H9 (cell line): ENCODE measurements around the gene TK1. TPM values are rescaled to one million over a fixed set of nuclear protein-coding genes. Genes with fewer than 3 reads are reported as not detected.

Source experiments
- DNase-seq: peaks from one replicate; pipeline ENCODE4 v3.0.0-alpha.2; 2017
- H2AFZ ChIP-seq: one replicate; pipeline ENCODE4 v1.6.1; 2013; ENCODE audit warnings: mild to moderate bottlenecking, low read length, control low read depth, moderate library complexity
- H2AK5ac ChIP-seq: 2 replicates; pipeline ENCODE4 v1.6.1; 2013; ENCODE audit warnings: low read length, control low read depth, mixed read lengths; ENCODE audit not compliant: insufficient read length
- H2BK120ac ChIP-seq: one replicate; pipeline ENCODE4 v1.6.1; 2013; ENCODE audit warnings: low read depth, mild to moderate bottlenecking, low read length, control low read depth, inconsistent platforms; ENCODE audit not compliant: poor library complexity, severe bottlenecking
- H2BK12ac ChIP-seq: 2 replicates; pipeline ENCODE4 v1.6.1; 2013; ENCODE audit warnings: low read length, control low read depth, mixed read lengths, low read depth; ENCODE audit not compliant: insufficient read length
- H2BK15ac ChIP-seq: 2 replicates; pipeline ENCODE4 v1.6.1; 2013; ENCODE audit warnings: low read depth, low read length, control low read depth
- H2BK20ac ChIP-seq: one replicate; pipeline ENCODE4 v1.6.1; 2013; ENCODE audit warnings: low read depth, mild to moderate bottlenecking, low read length, control low read depth, inconsistent platforms; ENCODE audit not compliant: poor library complexity, severe bottlenecking
- H2BK5ac ChIP-seq: 2 replicates; pipeline ENCODE4 v1.6.1; 2013; ENCODE audit warnings: low read length, control low read depth, mixed read lengths; ENCODE audit not compliant: insufficient read length
- H3K14ac ChIP-seq: 2 replicates; pipeline ENCODE4 v1.6.1; 2013; ENCODE audit warnings: low read length, control low read depth; ENCODE audit not compliant: insufficient read depth
- H3K18ac ChIP-seq: 2 replicates; pipeline ENCODE4 v1.6.1; 2013; ENCODE audit warnings: low read depth, mild to moderate bottlenecking, mixed read lengths, low read length, control low read depth; ENCODE audit not compliant: insufficient read length
- H3K23ac ChIP-seq: 2 replicates; pipeline ENCODE4 v1.6.1; 2013; ENCODE audit warnings: low read length, control low read depth, mixed read lengths, low read depth; ENCODE audit not compliant: insufficient read length
- H3K23me2 ChIP-seq: 2 replicates; pipeline ENCODE4 v1.6.1; 2013; ENCODE audit warnings: low read depth, mild to moderate bottlenecking, mixed read lengths, low read length, control low read depth; ENCODE audit not compliant: insufficient read length, poor library complexity, severe bottlenecking
- H3K27ac ChIP-seq: 2 replicates; pipeline ENCODE4 v1.5.1; 2013; ENCODE audit warnings: low read length, control low read depth, mixed read lengths, low read depth; ENCODE audit not compliant: insufficient read length
- H3K27me3 ChIP-seq: 2 replicates; pipeline ENCODE4 v1.6.1; 2013; ENCODE audit warnings: low read length, control low read depth, inconsistent platforms; ENCODE audit not compliant: insufficient read depth
- H3K4ac ChIP-seq: 2 replicates; pipeline ENCODE4 v1.6.1; 2013; ENCODE audit warnings: low read depth, mild to moderate bottlenecking, control low read depth, inconsistent platforms, low read length, moderate library complexity
- H3K4me1 ChIP-seq: 2 replicates; pipeline ENCODE4 v1.6.1; 2013; ENCODE audit warnings: low read length, control low read depth, inconsistent platforms; ENCODE audit not compliant: insufficient read depth
- H3K4me2 ChIP-seq: 2 replicates; pipeline ENCODE4 v1.6.1; 2013; ENCODE audit warnings: low read length, control low read depth, mixed read lengths; ENCODE audit not compliant: insufficient read length, insufficient read depth
- H3K56ac ChIP-seq: 2 replicates; pipeline ENCODE4 v1.6.1; 2013; ENCODE audit warnings: low read depth, mild to moderate bottlenecking, mixed read lengths, low read length, control low read depth; ENCODE audit not compliant: insufficient read length
- H3K79me1 ChIP-seq: 2 replicates; pipeline ENCODE4 v1.6.1; 2013; ENCODE audit warnings: low read depth, mild to moderate bottlenecking, moderate library complexity, low read length, control low read depth, inconsistent platforms; ENCODE audit not compliant: insufficient read depth, poor library complexity, severe bottlenecking
- H3K79me2 ChIP-seq: 2 replicates; pipeline ENCODE4 v1.6.1; 2013; ENCODE audit warnings: low read length, control low read depth, inconsistent platforms; ENCODE audit not compliant: insufficient read depth
- H3K9ac ChIP-seq: 2 replicates; pipeline ENCODE4 v1.6.1; 2013; ENCODE audit warnings: low read length, control low read depth, mixed read lengths; ENCODE audit not compliant: insufficient read length; ENCODE audit errors: extremely low read depth
- H3K9me3 ChIP-seq: one replicate; pipeline ENCODE4 v1.6.1; 2013; ENCODE audit warnings: low read depth, low read length, inconsistent platforms; ENCODE audit not compliant: control insufficient read depth
- H3T11ph ChIP-seq: one replicate; pipeline ENCODE4 v1.6.1; 2013; ENCODE audit warnings: mild to moderate bottlenecking, low read length, control low read depth, inconsistent platforms
- H4K20me1 ChIP-seq: one replicate; pipeline ENCODE4 v1.6.1; 2013; ENCODE audit not compliant: control insufficient read depth, insufficient read length, insufficient read depth
- H4K5ac ChIP-seq: 2 replicates; pipeline ENCODE4 v1.6.1; 2013; ENCODE audit warnings: low read depth, mild to moderate bottlenecking, mixed read lengths, low read length, control low read depth; ENCODE audit not compliant: insufficient read length
- H4K8ac ChIP-seq: replicated peaks from 2 replicates; pipeline ENCODE4 v1.6.1; 2013; ENCODE audit warnings: low read length, control low read depth, mixed read lengths, low read depth; ENCODE audit not compliant: insufficient read length
- H4K91ac ChIP-seq: 2 replicates; pipeline ENCODE4 v1.6.1; 2013; ENCODE audit warnings: low read depth, mild to moderate bottlenecking, moderate library complexity, mixed read lengths, low read length, control low read depth; ENCODE audit not compliant: insufficient read length
- H3K27ac Mint-ChIP-seq, 3 experiments: 2 replicates in 2 of 3; 3 replicates in 1 of 3; pipeline ENCODE4 v1.8.0; 2020 to 2021; ENCODE audit warnings: mixed read lengths in 3 of 3, mild to moderate bottlenecking in 1 of 3, moderate library complexity in 1 of 3
- H3K27me3 Mint-ChIP-seq: 2 replicates; pipeline ENCODE4 v1.8.0; 2021; ENCODE audit warnings: low read depth, mild to moderate bottlenecking, moderate library complexity, mixed read lengths
- H3K36me3 Mint-ChIP-seq, 3 experiments: 2 replicates in 2 of 3; 3 replicates in 1 of 3; pipeline ENCODE4 v1.8.0; 2020 to 2021; ENCODE audit warnings: low read depth in 3 of 3, mixed read lengths in 3 of 3; ENCODE audit not compliant: insufficient read depth in 1 of 3
- H3K4me1 Mint-ChIP-seq, 2 experiments: 2 replicates each; pipeline ENCODE4 v1.8.0; 2020; ENCODE audit warnings: mixed read lengths in 2 of 2
- H3K4me3 Mint-ChIP-seq, 2 experiments: 2 replicates in 1 of 2; 3 replicates in 1 of 2; pipeline ENCODE4 v1.8.0; 2020 to 2021; ENCODE audit warnings: mild to moderate bottlenecking in 2 of 2, mixed read lengths in 2 of 2, moderate library complexity in 1 of 2
- H3K9me3 Mint-ChIP-seq, 2 experiments: 2 replicates in 1 of 2; 3 replicates in 1 of 2; pipeline ENCODE4 v1.8.0; 2020; ENCODE audit warnings: mild to moderate bottlenecking in 2 of 2, mixed read lengths in 2 of 2, moderate library complexity in 1 of 2
- WGBS: extraction: QIAGEN DNeasy Blood & Tissue Kit; methylation state at CpG from one replicate; pipeline ENCODE4 v1.1.7; 2013; ENCODE audit warnings: missing lambda C conversion rate, low lambda C conversion rate, mixed read lengths; ENCODE audit not compliant: insufficient read length; ENCODE audit errors: extremely low coverage; 5-methylcytosine and 5-hydroxymethylcytosine counted together
- total RNA-seq: library from RNA; stranded (reverse); gene quantifications from 2 replicates; pipeline ENCODE4 v1.2.1, GENCODE V29; 2021
- TF ChIP-seq, protein P1 (sequence below): fragments of 200-600 bp; sonication (generic); conservative IDR thresholded peaks from 3 replicates; pipeline ENCODE4 v1.8.0; 2021; ENCODE audit warnings: antibody characterized with exemption, mild to moderate bottlenecking

The TK1 gene
- total RNA-seq, 1 experiment from 2014 or later, result 95.8 TPM

DNA sequence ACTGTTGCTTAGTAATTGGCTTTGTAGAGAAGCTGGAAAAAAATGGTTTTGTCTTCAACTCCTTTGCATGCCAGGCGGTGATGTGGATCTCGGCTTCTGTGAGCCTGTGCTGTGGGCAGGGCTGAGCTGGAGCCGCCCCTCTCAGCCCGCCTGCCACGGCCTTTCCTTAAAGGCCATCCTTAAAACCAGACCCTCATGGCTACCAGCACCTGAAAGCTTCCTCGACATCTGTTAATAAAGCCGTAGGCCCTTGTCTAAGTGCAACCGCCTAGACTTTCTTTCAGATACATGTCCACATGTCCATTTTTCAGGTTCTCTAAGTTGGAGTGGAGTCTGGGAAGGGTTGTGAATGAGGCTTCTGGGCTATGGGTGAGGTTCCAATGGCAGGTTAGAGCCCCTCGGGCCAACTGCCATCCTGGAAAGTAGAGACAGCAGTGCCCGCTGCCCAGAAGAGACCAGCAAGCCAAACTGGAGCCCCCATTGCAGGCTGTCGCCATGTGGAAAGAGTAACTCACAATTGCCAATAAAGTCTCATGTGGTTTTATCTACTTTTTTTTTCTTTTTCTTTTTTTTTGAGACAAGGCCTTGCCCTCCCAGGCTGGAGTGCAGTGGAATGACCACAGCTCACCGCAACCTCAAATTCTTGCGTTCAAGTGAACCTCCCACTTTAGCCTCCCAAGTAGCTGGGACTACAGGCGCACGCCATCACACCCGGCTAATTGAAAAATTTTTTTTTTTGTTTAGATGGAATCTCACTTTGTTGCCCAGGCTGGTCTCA lies 38.4 kb upstream of the TK1 start:
- H3K4me1 ChIP-seq, result no peaks in the 10 kb centered on the region
- no peak overlapping the region for H4K8ac ChIP-seq
- no peak overlapping the region for H2AK5ac ChIP-seq
- no peaks in the 10 kb centered on the region for H4K20me1 ChIP-seq
- no peak overlapping the region for H4K5ac ChIP-seq
- H3K4ac ChIP-seq, result no peak overlapping the region
- H3K23me2 ChIP-seq, result no peaks in the 10 kb centered on the region
- no peak overlapping the region for H3K56ac ChIP-seq
- Mint-ChIP-seq H3K4me1 (peaks cover 0 to 3% of the 10 kb centered on the region in 2 experiments; a peak in 1 of 4 replicates), H3K36me3 (peaks cover 25 to 42% (median 36%) of the 10 kb centered on the region in 3 experiments; a peak in 6 of 7 replicates), H3K9me3 (no peaks in the 10 kb centered on the region; a peak in 1 of 5 replicates), H3K4me3 (no peak overlapping the region), H3K27ac (peak overlapping the region in 1 of 3 experiments; percentile 65; a peak in 3 of 7 replicates), H3K27me3 (peaks cover 16% of the 10 kb centered on the region)
- DNase-seq, result no peak
- H3K9me3 ChIP-seq, result no peaks in the 10 kb centered on the region
- peaks cover 11% of the 10 kb centered on the region for H3K79me1 ChIP-seq
- no peak overlapping the region for H3K14ac ChIP-seq
- H3K4me2 ChIP-seq, result no peak overlapping the region
- H3T11ph ChIP-seq, result no peak overlapping the region
- no peak overlapping the region for H3K18ac ChIP-seq
- no peak overlapping the region for H3K27ac ChIP-seq
- H3K79me2 ChIP-seq, result no peaks in the 10 kb centered on the region
- no peak overlapping the region for H2BK12ac ChIP-seq
- H2AFZ ChIP-seq, result no peak overlapping the region
- TF ChIP-seq, protein P1, sequence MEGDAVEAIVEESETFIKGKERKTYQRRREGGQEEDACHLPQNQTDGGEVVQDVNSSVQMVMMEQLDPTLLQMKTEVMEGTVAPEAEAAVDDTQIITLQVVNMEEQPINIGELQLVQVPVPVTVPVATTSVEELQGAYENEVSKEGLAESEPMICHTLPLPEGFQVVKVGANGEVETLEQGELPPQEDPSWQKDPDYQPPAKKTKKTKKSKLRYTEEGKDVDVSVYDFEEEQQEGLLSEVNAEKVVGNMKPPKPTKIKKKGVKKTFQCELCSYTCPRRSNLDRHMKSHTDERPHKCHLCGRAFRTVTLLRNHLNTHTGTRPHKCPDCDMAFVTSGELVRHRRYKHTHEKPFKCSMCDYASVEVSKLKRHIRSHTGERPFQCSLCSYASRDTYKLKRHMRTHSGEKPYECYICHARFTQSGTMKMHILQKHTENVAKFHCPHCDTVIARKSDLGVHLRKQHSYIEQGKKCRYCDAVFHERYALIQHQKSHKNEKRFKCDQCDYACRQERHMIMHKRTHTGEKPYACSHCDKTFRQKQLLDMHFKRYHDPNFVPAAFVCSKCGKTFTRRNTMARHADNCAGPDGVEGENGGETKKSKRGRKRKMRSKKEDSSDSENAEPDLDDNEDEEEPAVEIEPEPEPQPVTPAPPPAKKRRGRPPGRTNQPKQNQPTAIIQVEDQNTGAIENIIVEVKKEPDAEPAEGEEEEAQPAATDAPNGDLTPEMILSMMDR, result no peak
- no peak overlapping the region for H2BK120ac ChIP-seq
- no peak overlapping the region for H2BK20ac ChIP-seq
- no peak overlapping the region for H4K91ac ChIP-seq
- no peak overlapping the region for H3K9ac ChIP-seq
- H2BK15ac ChIP-seq, result no peak overlapping the region
- no peak overlapping the region for H2BK5ac ChIP-seq
- no peak overlapping the region for H3K23ac ChIP-seq
- no peaks in the 10 kb centered on the region; the same call in 1 of the 2 replicates for H3K27me3 ChIP-seq
- no CpG with 5 or more reads among the region's 16 CpGs for WGBS
